GM19035 (cell line): ENCODE results near the gene WDR86.

Experiments
- ATAC-seq: cut with Tn5 transposase; IDR thresholded peaks from one replicate; pipeline ENCODE4 v1.9.1; 2021; ENCODE audit not compliant: unreplicated experiment

WDR86 gene

DNA sequence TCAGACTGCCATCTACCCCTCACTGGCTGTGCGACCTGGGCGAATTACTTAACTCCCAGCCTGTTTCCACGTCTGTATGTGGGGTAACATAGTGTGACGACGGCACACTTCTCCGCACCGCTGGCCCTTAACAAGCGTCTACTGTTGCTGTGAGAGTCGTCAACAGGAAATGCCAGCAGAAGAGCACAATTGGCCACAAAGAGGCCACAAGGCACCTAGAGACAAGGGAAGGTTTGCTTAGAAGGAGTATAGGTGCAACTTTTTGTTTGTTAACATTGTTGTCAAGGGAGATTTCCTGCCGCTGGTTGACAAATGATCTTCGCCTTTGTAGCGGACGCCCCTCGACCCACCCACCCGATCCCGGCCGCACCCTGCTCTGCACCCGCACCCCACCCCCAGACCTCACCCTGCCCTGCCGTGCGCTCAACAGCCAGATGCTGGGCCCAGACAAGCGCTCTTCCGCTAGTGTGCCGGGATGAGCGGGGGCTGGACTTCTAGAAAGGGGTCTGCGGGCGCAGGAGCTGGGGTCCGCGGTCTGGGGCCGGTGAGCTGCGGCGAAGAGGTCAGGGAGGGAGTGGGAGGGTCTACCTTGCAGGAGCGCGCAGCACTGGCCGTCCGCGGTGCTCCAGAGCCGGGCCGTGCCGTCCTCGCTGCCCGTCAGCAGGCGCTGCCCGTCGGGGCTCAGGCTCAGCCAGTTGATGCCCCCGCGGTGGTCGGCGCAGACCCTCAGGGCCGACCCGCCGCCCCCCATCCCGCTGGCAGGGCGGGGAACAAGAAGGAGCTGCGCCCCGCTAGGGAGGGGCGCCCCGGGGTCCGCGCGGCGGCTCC is 785 bp downstream of the WDR86 start:
- no peak for ATAC-seq

DNA sequence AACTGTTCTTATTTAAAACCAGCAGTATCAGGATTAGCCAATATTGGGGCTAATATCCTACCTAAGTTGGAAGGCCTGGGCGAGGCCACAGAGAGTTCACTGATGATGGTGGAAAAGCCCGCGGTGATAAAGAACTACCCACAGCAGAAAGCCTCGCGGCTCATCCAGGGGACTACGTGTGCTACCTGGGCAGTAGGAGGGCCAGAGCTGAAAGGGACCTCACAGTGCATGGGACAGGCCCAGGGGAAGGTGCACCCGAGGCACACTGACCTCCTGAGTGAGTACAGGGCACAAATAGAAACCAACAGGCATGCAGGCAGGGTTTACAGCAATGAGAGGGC is 1.4 kb downstream of the WDR86 start:
- no peak for ATAC-seq

DNA sequence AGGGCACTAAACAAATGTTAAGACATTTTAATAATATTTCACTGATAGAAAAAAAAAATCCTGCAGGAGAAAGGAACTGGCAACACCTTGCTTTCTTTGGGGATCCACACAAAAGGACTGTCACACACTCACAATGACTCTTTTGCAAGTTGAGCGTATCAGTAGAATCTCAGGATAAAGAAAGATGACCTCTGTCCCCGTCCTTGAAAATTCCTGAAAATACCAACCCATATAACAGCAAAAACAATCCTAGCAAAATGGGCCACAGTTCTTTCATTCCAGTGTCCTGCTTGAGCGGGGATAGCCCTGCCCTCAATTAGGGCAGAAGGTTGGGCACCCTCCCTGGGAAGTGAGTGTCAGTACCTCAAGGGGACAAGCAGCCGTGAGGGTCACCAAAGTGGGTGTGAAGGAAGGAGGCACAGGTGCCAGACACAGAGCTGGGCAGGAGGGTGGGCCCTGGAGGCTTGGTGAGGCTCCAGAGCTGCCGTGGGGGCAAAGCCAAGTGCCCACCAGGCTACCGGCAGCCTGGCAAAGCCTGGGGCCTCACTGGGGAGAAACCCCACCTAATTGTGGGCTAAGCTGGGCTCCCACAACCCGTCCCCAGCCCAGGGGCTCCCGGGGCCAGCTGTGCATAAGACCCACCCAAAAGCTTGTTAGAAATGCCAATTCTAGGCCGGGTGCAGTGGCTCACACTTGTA is 2.8 kb downstream of the WDR86 start:
- no peak for ATAC-seq

DNA sequence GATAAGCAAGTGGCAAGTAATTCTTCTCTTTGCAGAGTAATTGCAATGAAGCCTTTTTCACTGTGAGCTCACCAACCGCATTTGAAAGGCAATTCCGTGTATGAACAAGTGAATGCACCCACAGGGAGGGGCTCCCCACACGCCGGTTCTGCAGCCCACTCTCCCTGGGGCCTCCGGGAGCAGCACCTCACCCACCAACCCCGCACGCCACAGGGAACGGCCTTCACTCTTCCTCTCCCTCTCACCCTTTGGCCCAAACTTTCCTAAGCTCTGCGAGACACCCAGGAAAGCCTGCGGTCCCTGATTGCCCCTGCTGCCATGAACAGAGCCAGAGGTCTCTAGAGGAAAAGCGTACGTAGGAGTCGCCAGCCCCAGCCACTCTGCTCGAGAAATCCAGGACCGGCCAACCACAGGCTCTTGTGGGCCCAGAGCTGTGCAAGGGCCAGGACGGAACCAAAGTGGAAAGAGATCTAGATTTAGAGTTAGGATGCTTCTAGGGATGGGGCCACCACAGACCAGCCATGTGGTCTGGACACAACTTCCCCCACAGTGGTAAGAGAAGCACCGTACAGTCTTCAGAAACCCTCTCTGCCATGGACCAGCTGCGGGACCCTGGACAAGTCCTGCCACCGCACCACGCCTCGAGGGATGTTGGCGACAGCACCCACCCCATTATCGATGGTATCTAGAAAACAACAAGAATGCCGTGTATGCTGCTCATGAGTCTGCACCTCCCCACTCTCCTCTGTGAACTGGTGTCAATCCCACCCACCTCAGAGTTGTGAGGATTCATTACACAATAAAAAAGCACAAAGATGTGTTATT is 3.6 kb downstream of the WDR86 start:
- ATAC-seq = no peak

DNA sequence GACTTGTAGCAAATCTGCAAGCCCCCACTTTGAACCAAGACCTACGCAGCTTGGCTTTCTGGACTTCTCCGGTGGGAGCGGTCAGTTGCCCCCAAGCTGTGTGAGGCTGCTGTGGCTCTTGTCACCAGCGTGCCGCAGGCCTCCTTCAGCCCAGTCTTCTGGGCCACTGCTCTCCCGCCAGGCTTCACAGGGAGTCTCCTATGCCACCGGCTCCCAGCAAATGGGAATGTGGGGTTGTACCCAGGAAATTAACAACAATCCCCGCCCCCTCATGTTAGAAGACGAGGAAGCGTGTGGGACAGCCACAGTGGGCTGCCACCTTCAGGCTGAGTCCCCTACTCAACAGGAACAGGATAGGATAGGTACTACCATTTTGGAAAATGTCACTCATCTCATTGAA is 4.2 kb downstream of the WDR86 start:
- no peak for ATAC-seq

DNA sequence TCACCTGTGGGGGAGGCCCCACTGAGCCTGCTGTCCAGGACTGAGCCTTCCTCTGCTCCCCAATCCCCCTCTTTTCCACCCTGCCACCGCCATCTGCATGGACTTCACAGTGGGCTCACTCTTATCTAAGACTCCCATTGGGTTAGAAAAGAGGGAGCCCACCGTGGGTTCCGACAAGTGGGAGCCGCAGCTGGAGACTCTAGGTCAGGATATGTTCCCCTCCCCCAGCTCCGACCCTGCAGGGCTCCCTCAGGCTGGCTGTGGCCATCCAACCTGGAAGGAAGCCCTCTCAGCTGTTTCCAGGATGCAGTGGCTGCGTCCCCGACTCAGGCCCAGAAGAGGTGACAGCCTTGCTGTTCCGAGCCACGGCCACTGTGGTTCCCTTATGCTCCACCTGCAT is 4.8 kb downstream of the WDR86 start:
- ATAC-seq = no peak

DNA sequence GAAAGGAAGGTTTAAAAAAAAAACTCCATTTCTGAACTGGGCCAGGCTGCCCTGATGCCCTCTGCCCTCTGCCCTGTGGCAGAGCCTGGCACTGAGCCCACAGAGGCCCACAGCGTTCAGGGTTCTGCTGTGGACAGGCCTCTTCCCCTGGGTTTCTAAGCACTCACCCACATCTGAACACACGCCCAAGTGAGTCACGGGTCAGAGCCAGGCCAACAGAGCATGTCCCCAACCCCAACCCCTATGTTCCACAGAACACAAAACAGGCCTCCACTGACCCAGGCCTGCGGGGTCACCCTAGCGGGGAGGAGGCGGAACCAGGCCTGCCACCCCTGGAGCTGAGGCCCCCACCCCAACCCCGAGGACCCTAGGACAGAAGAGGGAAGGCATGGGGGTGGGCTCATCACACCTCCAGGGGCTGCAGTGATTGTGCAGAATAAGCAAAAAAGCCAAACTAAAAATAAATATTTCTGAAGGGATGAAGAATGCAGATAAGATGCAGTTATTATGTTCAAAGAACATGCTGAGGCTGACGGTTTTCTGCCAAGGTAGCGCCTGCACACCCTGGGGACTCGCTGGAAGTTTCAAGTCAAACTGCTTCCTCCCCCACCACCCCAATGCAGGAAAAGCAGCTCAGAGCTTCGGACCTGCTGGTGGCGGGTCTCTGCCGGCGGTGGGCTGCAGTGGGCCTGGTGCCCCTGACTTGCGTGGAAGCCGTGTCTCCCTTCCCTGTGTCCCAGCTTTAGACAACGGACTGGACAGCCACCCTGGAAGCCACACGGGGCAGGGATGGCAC is 5.4 kb downstream of the WDR86 start:
- ATAC-seq = no peak

DNA sequence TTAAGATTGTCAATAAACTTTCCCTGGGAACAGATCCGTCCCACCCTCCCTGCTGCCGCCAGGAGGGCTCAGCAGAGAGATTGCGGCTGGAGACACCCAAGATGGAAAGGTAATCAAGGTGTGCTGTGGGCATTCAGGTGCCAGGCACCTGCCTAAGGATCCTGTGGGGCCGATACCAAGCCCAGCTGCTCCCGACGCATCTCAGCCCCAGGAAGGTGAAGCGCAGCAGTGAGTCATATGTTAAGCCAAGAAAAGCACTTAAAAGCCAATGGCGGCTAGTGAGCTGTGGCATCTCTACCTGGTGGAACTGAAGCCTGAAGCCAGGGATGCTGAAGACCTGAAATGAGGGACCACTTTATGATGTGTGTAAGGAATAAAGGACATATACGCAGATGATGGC is 6.1 kb downstream of the WDR86 start:
- no peak for ATAC-seq

DNA sequence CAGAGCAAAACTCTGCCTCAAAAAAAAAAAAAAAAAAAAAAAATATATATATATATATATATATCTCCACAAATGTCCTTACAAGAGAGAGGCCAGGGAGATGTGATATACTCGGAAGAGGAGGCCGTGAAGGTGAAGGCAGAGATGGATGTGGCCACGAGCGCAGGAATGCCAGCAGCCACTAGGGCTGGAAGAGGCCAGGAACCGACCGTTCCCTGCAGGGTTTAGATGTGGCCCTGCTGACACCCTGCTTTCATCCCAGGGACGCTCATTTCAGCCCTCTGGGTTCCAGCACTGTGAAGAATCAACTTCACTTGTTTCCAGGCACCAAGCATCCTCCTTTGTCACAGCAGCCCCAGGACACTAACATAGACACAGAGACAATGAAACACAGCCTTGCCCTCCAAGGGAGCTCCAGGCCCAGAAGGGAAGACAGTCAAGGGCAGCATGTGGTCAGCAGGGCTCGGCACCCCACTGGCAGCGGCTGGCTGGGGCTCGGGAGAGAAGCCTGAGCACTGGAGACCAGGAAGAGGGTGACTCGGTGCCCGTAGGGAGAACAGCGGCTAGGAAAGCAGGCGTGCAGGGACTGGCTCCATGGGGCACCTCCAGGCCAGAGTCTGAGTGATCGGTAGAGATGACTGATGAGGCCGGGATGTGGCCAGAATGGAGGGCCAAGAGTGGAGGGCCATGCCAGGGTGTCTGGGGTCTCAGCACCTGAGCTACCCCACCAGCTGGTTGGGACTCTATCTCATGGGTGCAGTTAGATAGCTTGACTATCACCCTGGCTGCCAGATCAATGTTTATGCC is 7.6 kb downstream of the WDR86 start:
- ATAC-seq = no peak

DNA sequence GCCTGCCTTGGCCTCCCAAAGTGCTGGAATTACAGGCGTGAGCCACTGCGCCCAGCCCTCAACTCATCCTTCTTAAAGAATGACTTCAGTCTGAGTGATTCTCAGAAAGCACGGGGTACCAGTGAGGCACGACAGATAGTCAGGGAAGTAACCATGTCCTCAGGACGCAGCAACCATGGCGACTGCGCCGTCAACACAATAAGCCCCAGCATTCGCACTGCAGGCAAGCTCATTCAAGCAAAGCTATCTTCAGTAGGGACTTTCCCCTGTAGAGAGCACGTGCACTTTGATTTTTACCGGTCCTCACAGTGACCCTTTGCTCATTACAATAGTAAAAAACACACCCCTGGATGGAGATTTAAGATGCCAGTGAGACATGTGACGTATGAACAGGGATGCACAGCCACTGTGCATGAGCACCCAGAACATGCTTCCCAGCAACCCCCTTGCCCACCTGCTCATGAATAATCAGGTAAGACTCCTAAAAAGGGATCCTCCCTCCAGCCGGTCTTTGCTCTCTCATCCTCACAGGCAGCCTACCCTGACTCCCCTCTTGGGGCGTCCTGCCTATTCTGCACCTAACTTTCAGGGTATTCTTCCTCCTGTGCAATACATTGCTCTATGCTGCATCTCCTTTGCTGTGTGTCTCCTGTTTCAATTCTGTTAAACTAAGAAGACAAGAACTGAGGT is 9.1 kb downstream of the WDR86 start:
- peak; percentile 78 for ATAC-seq

DNA sequence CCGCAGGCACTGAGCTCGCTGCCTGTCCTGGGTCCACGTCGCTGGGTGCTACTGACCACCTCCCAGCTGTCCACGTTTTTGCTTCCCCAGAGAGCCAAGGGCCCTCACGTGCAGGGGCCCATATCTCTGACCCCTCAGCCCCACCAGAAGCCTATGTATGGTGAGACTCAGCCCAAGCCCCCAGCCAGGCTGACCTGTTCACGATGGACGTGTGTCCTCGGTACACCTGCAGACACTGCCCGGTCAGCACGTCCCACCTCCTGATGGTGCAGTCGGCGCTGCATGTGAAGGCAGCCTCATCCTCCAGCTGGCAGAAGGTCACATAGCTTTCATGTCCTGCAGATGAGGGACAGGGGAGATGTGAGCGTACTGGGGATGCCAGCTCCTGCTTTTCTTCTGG is 9.9 kb downstream of the WDR86 start:
- ATAC-seq = no peak

DNA sequence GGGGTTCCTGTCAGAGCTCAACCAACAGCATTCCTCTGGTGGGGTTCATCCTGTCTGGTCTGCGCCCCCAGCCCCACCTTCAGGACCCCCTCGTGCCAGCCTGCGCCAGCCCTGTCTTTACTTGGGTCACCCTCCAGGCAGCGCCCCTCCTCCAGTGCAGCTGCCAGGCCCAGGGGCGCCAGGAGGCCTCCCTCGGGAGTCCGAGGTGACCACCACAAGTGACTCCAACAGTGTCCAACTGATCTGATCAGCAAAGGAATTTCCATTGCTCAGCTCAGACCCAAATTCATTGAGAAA is 10.6 kb downstream of the WDR86 start:
- ATAC-seq = no peak

DNA sequence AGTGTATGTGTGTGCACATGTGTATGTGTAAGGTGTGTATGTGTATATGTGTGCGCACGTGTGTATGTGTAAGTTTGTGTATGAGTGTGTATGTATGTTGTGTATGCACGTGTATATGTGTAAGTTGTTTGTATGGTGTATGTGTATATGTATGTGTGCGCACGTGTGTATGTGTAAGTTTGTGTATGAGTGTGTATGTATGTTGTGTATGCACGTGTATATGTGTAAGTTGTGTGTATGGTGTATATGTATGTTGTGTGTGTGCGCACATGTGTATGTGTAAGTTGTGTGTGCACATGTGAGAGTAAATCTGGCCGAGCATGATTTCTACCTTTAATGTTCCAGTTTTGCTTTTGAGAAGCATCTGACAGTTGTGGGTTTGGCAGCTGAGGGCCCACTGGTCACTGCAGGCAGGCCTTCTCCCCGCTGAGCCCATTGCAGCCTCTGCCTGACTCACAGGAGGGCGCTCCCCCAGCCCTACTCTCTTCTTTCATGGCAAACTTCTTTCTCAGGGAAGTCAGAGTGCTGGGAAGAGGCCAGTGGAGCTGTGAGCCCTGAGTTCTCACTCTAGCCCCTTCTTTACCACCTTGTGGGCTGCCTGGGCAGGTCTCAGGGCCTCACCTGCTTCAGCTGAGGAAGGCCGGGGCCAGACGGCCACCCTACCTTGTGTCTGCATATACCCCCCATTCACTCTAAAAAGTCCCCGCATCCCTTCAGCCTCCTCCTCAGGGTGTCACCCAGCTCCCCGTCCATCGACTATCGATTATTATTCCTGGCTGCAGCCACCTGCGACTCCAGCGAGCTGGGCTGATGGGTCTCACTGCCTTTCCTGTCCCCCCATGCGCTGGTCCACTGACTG is 11.2 kb downstream of the WDR86 start:
- ATAC-seq = no peak

DNA sequence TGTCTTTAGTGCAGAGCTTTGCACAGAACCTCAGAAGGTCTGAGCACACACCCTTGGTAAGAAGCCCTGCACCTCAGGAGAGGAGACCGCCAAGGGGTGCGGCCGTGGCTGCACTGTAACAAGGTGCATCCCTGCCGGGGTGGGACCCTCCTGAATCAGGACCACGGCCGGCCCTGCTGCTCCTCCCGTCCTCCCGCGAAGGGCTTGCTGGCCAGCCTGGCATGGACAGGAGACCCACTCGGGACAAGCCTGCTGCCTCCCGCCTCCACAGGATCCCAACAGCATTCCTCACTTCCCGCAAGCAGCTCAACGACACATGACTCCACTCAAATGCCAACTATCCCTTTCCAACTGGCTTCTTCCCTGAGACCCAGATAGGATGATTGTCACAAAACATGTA is 12.8 kb downstream of the WDR86 start:
- no peak for ATAC-seq

DNA sequence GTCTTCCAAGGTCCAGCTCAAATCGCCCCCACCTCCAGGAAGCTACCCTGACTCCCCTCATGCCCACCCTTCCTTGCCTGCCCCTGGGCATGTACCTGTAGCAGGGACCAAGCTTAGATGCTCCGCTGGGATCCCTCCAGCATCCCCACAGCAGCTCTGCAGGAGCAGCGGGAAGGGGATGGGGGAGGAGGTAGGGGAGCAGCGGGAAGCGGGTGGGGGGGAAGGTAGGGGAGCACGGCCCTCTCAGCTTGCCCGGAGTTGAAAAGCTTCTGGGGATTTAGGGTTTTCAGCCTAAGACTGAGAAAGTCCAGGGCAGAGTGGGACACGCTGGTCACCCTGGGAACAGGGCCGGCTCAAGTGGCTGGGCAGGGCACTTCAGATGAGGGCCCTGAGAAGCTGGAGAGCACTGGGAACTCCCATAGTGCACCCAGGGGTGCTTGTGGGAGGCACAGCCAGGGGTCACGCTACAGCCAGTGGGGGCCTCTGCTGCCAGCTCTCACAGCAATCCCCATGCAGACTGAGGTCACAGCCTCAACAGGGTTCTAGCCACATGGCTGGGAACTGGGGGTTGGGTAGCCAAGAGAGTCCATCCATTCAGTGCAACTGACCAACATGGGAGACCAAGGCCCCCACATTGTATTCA is 13.4 kb downstream of the WDR86 start:
- ATAC-seq = no peak

DNA sequence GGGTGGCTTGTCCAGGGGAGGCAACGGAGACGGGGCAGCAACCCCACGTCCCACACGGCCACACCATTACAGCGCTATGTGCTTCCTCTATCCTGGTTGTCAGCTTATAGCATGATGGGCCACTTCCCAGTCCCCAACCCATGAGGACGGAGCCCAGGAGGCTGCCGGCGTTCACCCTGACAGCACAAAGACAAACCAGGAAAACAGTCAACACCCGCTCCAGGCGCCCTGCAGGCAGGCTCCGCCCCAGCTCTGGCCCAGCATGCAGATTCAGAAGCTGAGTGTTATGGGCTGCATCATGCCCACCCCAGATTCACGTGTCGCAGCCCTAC is 14.8 kb downstream of the WDR86 start:
- no peak for ATAC-seq

DNA sequence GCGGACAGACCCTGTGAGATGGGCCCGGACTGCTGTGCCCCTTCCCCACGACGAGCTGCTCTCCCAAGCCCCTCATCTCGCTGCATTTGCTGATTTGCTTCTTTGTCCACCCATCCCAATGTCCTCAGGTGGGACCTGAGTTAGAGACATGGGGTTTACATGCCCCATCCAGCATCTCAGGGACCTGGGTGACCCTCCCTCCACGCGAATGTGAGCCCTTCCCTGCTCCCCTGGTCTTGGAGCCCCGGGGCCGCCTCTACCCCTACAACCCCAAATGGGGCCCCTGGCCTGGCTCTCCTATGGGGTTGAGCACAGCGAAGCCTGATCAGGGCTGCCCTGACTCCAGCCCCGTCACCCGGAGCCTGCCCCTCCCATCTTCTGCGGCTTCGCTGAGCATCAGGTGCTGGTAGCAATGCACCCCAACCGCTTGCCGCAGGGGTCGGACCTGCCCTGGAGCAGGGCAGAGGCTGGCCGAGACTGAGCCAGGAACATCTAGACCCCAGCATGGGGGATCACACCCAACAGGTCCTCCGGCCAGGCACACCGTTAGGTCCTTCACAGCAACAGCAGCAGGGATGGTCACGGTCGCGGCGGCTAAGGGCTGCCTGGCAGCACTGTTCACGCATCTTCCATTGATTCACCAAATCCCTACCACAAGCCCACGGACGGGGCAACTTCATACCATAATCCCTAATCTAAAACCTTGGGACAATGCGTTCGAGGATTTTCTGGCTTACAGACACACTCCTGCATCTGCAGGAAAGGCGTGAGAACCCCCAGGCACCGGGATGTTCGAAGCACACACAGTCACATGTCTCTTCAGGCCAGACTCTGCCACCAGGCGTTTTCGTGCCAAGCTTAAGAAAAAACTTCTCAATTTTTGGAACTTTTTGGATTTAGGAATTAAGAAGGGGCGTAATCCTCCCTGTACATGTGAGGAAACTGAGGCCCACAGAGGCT is 15.5 kb downstream of the WDR86 start:
- ATAC-seq = no peak
